HEK293 (cell line): ENCODE results near the gene SLC10A7.

Source experiments
- YY2 ChIP-seq: fragments of 450-650 bp; formaldehyde crosslinking; IDR thresholded peaks from 2 replicates; pipeline ENCODE4 v1.5.1; 2016; ENCODE audit warnings: missing biosample characterization, missing genetic modification characterization
- ZNF175 ChIP-seq: fragments of 450-650 bp; formaldehyde crosslinking; IDR thresholded peaks from 2 replicates; pipeline ENCODE4 v1.5.1; 2016; ENCODE audit warnings: missing biosample characterization, missing genetic modification characterization
- ZNF221 ChIP-seq: fragments of 450-650 bp; formaldehyde crosslinking; IDR thresholded peaks from 2 replicates; pipeline ENCODE4 v1.5.1; 2017; ENCODE audit warnings: missing biosample characterization, missing genetic modification characterization, borderline replicate concordance
- ZNF239 ChIP-seq: fragments of 450-650 bp; formaldehyde crosslinking; IDR thresholded peaks from 2 replicates; pipeline ENCODE4 v1.5.1; 2016; ENCODE audit warnings: missing biosample characterization, missing genetic modification characterization
- ZNF704 ChIP-seq: fragments of 450-650 bp; formaldehyde crosslinking; IDR thresholded peaks from 2 replicates; pipeline ENCODE4 v1.5.1; 2016; ENCODE audit warnings: missing biosample characterization, missing genetic modification characterization
- ZNF776 ChIP-seq: fragments of 450-650 bp; formaldehyde crosslinking; IDR thresholded peaks from 2 replicates; pipeline ENCODE4 v1.5.0; 2017; ENCODE audit warnings: missing biosample characterization, missing genetic modification characterization, borderline replicate concordance
- TF ChIP-seq, protein P1 (sequence below): fragments of 450-650 bp; IDR thresholded peaks from 2 replicates; pipeline ENCODE4 v1.5.1; 2018; ENCODE audit warnings: missing biosample characterization, missing genetic modification characterization
- TF ChIP-seq, protein P2 (sequence below): fragments of 450-650 bp; formaldehyde crosslinking; IDR thresholded peaks from 2 replicates; pipeline ENCODE4 v1.5.1; 2016; ENCODE audit warnings: missing biosample characterization, missing genetic modification characterization
- TF ChIP-seq, protein P3 (sequence below): fragments of 450-650 bp; formaldehyde crosslinking; IDR thresholded peaks from 2 replicates; pipeline ENCODE4 v1.5.1; 2016; ENCODE audit warnings: missing biosample characterization, missing genetic modification characterization

GRCh38 chr4:146525754-146526153 is 4.0 kb upstream of the SLC10A7 start:
- TF ChIP-seq, protein P1, sequence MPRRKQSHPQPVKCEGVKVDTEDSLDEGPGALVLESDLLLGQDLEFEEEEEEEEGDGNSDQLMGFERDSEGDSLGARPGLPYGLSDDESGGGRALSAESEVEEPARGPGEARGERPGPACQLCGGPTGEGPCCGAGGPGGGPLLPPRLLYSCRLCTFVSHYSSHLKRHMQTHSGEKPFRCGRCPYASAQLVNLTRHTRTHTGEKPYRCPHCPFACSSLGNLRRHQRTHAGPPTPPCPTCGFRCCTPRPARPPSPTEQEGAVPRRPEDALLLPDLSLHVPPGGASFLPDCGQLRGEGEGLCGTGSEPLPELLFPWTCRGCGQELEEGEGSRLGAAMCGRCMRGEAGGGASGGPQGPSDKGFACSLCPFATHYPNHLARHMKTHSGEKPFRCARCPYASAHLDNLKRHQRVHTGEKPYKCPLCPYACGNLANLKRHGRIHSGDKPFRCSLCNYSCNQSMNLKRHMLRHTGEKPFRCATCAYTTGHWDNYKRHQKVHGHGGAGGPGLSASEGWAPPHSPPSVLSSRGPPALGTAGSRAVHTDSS (tag by site-specific recombination) = no peak
- TF ChIP-seq, protein P2, sequence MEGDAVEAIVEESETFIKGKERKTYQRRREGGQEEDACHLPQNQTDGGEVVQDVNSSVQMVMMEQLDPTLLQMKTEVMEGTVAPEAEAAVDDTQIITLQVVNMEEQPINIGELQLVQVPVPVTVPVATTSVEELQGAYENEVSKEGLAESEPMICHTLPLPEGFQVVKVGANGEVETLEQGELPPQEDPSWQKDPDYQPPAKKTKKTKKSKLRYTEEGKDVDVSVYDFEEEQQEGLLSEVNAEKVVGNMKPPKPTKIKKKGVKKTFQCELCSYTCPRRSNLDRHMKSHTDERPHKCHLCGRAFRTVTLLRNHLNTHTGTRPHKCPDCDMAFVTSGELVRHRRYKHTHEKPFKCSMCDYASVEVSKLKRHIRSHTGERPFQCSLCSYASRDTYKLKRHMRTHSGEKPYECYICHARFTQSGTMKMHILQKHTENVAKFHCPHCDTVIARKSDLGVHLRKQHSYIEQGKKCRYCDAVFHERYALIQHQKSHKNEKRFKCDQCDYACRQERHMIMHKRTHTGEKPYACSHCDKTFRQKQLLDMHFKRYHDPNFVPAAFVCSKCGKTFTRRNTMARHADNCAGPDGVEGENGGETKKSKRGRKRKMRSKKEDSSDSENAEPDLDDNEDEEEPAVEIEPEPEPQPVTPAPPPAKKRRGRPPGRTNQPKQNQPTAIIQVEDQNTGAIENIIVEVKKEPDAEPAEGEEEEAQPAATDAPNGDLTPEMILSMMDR (tag by site-specific recombination) = no peak
- TF ChIP-seq ZNF239 (tag by site-specific recombination) (no peak), ZNF776 (tag by site-specific recombination) (no peak), ZNF175 (tag by site-specific recombination) (no peak), ZNF221 (no peak), ZNF704 (no peak), YY2 (tag by site-specific recombination) (no peak)
- TF ChIP-seq, protein P3, sequence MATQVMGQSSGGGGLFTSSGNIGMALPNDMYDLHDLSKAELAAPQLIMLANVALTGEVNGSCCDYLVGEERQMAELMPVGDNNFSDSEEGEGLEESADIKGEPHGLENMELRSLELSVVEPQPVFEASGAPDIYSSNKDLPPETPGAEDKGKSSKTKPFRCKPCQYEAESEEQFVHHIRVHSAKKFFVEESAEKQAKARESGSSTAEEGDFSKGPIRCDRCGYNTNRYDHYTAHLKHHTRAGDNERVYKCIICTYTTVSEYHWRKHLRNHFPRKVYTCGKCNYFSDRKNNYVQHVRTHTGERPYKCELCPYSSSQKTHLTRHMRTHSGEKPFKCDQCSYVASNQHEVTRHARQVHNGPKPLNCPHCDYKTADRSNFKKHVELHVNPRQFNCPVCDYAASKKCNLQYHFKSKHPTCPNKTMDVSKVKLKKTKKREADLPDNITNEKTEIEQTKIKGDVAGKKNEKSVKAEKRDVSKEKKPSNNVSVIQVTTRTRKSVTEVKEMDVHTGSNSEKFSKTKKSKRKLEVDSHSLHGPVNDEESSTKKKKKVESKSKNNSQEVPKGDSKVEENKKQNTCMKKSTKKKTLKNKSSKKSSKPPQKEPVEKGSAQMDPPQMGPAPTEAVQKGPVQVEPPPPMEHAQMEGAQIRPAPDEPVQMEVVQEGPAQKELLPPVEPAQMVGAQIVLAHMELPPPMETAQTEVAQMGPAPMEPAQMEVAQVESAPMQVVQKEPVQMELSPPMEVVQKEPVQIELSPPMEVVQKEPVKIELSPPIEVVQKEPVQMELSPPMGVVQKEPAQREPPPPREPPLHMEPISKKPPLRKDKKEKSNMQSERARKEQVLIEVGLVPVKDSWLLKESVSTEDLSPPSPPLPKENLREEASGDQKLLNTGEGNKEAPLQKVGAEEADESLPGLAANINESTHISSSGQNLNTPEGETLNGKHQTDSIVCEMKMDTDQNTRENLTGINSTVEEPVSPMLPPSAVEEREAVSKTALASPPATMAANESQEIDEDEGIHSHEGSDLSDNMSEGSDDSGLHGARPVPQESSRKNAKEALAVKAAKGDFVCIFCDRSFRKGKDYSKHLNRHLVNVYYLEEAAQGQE (tag by site-specific recombination) = no peak
